NOMO-1 (cell line): ENCODE measurements around the gene RHBDF2.
A peak's percentile ranks its signal among the peaks of the same experiment; 100 is the strongest.

ENCODE experiments used
- DNase-seq, 2 experiments: peaks; one replicate each; lab custom pipeline; 2025; ENCODE audit not compliant: unreplicated experiment in 2 of 2; lab: John Stamatoyannopoulos, UW

RHBDF2 gene

GRCh38 chr17:76444518-76445311, 56.5 kb downstream of the RHBDF2 start:
- DNase-seq, result no peak

- DNase-seq, result no peak
Measured at GRCh38 chr17:76442341-76443338, 58.6 kb downstream of the RHBDF2 start.

- DNase-seq, result no peak
Measured at GRCh38 chr17:76441686-76442340, 59.4 kb downstream of the RHBDF2 start.

- DNase-seq, result no peak
Measured at GRCh38 chr17:76440751-76441362, 60.4 kb downstream of the RHBDF2 start.

GRCh38 chr17:76439314-76439928, 61.8 kb downstream of the RHBDF2 start:
- DNase-seq, result no peak

GRCh38 chr17:76438906-76439305, 62.3 kb downstream of the RHBDF2 start:
- no peak for DNase-seq

GRCh38 chr17:76437467-76438402, 63.5 kb downstream of the RHBDF2 start:
- DNase-seq, result no peak

- DNase-seq, result no peak
Measured at GRCh38 chr17:76435751-76436150, 65.5 kb downstream of the RHBDF2 start.

GRCh38 chr17:76434870-76435269, 66.4 kb downstream of the RHBDF2 start:
- DNase-seq, result no peak

- DNase-seq, result no peak
Measured at GRCh38 chr17:76433693-76434092, 67.5 kb downstream of the RHBDF2 start.

- no peak for DNase-seq
Measured at GRCh38 chr17:76432712-76433336, 68.4 kb downstream of the RHBDF2 start.

- DNase-seq, result no peak
Measured at GRCh38 chr17:76432004-76432403, 69.2 kb downstream of the RHBDF2 start.

- no peak for DNase-seq
Measured at GRCh38 chr17:76431509-76431908, 69.7 kb downstream of the RHBDF2 start.

GRCh38 chr17:76428511-76428910, 72.7 kb downstream of the RHBDF2 start:
- no peak for DNase-seq

- DNase-seq, result peak in 1 of 2 experiments; percentile 7
Measured at GRCh38 chr17:76427501-76428231, 73.6 kb downstream of the RHBDF2 start.

- DNase-seq, result no peak
Measured at GRCh38 chr17:76426853-76427252, 74.4 kb downstream of the RHBDF2 start.

GRCh38 chr17:76422860-76423259, 78.4 kb downstream of the RHBDF2 start:
- no peak for DNase-seq

- DNase-seq, result no peak
Measured at GRCh38 chr17:76422406-76422805, 78.8 kb downstream of the RHBDF2 start.
